Measurements from ENCODE around the gene TMEM263.
"Not testable (repeated sequence)": the region's sequence is repeated elsewhere in the genome, so short reads cannot be mapped to it uniquely, and the experiment has no call there.

Gene TMEM263

DNA sequence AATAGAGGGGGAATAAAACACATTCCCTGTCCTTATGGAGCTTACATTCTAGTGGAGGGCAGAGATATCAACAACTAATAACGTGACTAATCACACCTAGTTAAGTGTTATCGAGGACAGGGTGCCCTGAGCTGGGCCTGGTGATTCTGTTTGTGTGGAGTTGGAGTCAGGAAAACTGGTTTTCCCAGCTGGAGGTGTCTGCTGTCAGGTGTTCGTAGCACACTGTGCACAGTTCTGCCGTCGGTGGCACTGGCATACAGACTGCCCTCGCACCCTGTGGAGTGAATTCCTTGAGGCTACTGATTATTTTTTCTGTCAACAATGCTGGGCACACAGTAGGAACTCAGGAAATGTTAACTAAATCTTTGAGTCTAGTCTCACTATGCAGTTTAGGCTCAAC is 32.1 kb downstream of the TMEM263 start:
- DNase-seq: no peak

GRCh38 chr12:106994579-106995220 is 39.0 kb downstream of the TMEM263 start:
- DNase-seq: no peak

DNA sequence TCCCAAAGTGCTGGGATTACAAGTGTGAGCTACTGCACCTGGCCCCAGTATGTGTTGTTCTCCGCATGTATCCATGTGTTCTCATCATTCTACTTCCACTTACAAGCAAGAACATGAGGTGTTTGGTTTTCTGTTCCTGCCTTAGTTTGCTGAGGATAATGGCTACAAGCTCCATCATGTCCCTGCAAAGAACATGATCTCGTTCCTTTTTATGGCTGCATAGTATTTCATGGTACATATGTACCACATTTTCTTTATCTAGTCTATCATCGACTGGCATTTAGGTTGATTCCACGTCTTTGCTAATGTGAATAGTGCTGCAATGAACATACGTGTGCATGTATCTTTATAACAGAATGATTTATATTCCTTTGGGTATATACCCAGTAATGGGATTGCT is 40.4 kb downstream of the TMEM263 start:
- DNase-seq: not testable (repeated sequence)

DNA sequence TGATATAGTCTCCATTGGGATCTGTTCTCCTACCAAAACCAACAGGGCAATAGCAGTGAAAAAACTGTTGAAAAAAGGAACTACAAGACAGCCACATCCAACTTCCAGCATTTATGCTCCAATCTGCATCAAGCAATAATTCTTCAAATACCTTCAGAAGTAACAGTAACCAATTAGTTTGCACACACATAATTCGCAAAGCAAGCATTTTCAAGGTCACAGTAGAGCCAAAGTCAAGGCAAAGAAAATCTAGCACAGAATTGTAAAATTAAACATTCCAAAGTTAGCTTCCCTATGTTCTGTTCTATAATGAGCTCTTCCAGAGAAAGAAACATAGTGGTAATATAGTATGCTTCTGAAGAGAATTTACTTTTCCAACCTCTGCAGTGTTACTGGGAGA is 42.2 kb downstream of the TMEM263 start:
- DNase-seq: no peak

DNA sequence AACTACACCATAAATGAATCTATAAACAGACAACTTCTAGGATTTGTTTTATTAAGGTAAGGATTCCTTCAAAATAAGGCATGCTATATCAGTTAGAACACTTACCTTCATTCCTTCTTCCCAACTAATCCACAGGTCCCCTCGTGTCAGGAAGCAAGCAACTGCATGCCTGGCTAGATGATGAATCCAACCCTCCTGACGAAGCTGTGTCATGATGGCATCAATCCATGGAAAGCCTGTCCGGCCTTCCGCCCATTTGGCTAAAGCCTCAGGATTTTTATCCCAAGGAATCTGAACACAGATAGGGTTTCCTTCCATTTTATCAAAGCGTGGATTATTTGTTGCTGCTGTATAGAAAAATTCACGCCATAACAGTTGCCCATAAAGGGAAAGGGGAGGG is 43.7 kb downstream of the TMEM263 start:
- no peak for DNase-seq

DNA sequence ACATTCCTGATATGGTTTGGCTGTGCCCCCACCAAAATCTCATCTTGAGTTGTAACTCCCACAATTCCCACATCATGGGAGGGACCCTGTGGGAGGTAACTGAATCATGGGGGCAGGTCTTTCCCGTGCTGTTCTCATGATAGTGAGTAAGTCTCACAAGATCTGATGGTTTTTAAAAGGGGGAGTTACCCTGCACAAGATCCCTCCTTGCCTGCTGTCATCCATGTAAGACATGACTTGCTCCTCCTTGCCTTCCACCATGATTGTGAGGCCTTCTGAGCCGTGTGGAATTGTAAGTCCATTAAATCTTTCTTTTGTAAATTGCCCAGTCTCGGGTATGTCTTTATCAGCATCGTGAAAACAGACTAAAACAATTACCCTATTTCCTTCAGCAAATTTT is 47.0 kb downstream of the TMEM263 start:
- not testable (repeated sequence) for DNase-seq

DNA sequence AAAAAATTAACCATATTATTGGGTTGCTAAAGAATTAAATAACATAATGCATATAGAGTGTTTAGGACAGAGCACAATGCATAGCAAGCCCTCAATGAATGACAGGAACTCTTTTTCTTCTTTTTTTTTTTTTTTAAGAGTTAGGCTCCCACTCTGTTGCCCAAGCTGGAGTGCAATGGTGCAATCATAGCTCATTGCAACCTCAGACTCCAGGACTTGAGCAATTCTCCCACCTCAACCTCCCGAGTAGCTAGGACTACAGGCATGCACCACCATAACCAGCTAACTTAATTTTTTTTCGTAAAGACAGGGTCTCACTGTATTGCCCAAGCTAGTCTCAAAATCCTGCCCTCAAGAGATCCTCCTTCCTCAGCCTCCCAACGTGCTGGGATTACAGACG is 51.7 kb downstream of the TMEM263 start:
- no peak for DNase-seq

- no peak for DNase-seq
Observed at GRCh38 chr12:107011519-107011918, 55.8 kb downstream of the TMEM263 start.

GRCh38 chr12:107012736-107013425 is 57.2 kb downstream of the TMEM263 start:
- no peak for DNase-seq

DNA sequence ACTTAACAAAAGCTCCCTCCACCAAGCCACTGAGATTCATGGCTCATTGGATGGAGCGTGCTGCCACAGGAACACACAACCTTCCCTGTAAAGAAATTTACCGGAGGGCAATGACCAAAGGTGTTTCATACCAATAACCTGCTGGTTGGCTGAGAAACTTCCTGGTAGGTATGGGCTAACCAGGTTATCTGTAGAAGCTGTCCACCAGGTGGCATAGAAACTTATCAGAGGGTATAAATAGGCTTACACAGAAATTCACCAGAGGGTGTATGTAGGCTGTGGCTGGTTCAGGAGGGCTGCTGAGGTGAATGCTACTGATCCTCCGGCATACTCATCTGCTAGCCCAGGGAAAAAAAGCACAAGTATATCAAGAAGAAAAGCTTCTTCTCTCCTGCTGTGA is 58.3 kb downstream of the TMEM263 start:
- DNase-seq: no peak

GRCh38 chr12:107017042-107017441 is 61.3 kb downstream of the TMEM263 start:
- DNase-seq: no peak

DNA sequence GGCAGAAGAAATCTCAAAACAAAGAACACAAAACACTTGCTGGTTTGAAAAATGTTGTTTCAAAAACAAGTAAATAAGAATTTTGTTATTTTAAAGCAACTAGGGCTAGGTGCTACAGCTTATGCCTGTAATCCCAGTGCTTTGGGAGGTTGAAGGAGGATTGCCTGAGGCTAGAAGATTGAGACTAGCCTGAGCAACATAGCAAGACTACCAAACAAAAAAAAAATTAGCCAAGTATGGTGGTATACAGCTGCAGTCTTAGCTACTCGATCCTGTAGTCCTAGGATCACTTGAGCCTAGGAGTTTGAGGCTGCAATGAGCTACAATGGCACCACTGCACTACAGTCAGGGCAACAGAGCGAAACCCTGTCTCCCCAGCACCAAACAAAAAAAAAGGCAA is 63.8 kb downstream of the TMEM263 start:
- no peak for DNase-seq

Data from activated CD4-positive, alpha-beta T cell treated with anti-CD3 and anti-CD28 coated beads, Interleukin-2, Interleukin-6, amounts not matched to agents 100 ng/mL and 50 ng/mL, durations not matched to agents 16 hours and 8 hours (primary cell).